Endodermal cell (in vitro differentiated cells): ENCODE data around the gene PAFAH1B1. TPM values are rescaled to one million over a fixed set of nuclear protein-coding genes. Genes with fewer than 3 reads are reported as not detected.

ENCODE experiments used
- DNase-seq: peaks from one replicate; pipeline ENCODE4 v3.0.0-alpha.2; 2017
- H3K27ac ChIP-seq: 2 replicates; pipeline ENCODE4 v1.5.1; 2013; ENCODE audit warnings: mild to moderate bottlenecking, low read depth, low read length, moderate library complexity
- H3K27me3 ChIP-seq: 2 replicates; pipeline ENCODE4 v1.6.1; 2013; ENCODE audit warnings: mild to moderate bottlenecking, low read length, moderate library complexity; ENCODE audit not compliant: insufficient read depth, control insufficient read depth, poor library complexity, severe bottlenecking
- H3K36me3 ChIP-seq: 2 replicates; pipeline ENCODE4 v1.7.0; 2013; ENCODE audit warnings: mild to moderate bottlenecking, low read length, moderate library complexity; ENCODE audit not compliant: control insufficient read depth, insufficient read depth
- H3K4me1 ChIP-seq: one replicate; pipeline ENCODE4 v1.7.0; 2013; ENCODE audit warnings: low read length; ENCODE audit not compliant: control insufficient read depth, insufficient read depth
- H3K4me3 ChIP-seq: 2 replicates; pipeline ENCODE4 v1.5.1; 2013; ENCODE audit warnings: mild to moderate bottlenecking, low read length, moderate library complexity
- H3K9ac ChIP-seq: 2 replicates; pipeline ENCODE4 v1.6.1; 2013; ENCODE audit warnings: mild to moderate bottlenecking, low read length, moderate library complexity; ENCODE audit not compliant: poor library complexity, severe bottlenecking; ENCODE audit errors: extremely low read depth
- H3K9me3 ChIP-seq: 2 replicates; pipeline ENCODE4 v1.6.1; 2013; ENCODE audit warnings: mild to moderate bottlenecking, low read length, moderate library complexity; ENCODE audit not compliant: control insufficient read depth
- H3K27ac Mint-ChIP-seq: 2 replicates; pipeline ENCODE4 v1.8.0; 2020; ENCODE audit warnings: mixed read lengths
- H3K27me3 Mint-ChIP-seq: 2 replicates; pipeline ENCODE4 v1.8.0; 2021; ENCODE audit warnings: mild to moderate bottlenecking, mixed read lengths; ENCODE audit not compliant: insufficient read depth
- H3K36me3 Mint-ChIP-seq: 2 replicates; pipeline ENCODE4 v1.8.0; 2020; ENCODE audit warnings: low read depth, mixed read lengths
- H3K4me1 Mint-ChIP-seq: 2 replicates; pipeline ENCODE4 v1.8.0; 2020; ENCODE audit warnings: mixed read lengths
- H3K4me3 Mint-ChIP-seq: 2 replicates; pipeline ENCODE4 v1.8.0; 2020; ENCODE audit warnings: mild to moderate bottlenecking, moderate library complexity, mixed read lengths
- H3K9me3 Mint-ChIP-seq: 2 replicates; pipeline ENCODE4 v1.8.0; 2020; ENCODE audit warnings: mild to moderate bottlenecking, mixed read lengths
- CTCF ChIP-seq: fragments of 200-600 bp; sonication (generic); conservative IDR thresholded peaks from 2 replicates; pipeline ENCODE4 v1.5.0; 2021; ENCODE audit warnings: antibody characterized with exemption, mild to moderate bottlenecking
- WGBS, 2 experiments: methylation state at CpG; one replicate each; pipeline versions ENCODE4 v1.1.5 to v1.1.7; 2013; ENCODE audit warnings: missing lambda C conversion rate in 2 of 2, mixed read lengths in 1 of 2; ENCODE audit not compliant: insufficient coverage in 1 of 2, insufficient read length in 1 of 2; 5-methylcytosine and 5-hydroxymethylcytosine counted together
- total RNA-seq, 2 donors: library from RNA; stranded (reverse); fragmentation: NEBNext Ultra II Directional in 1 of 2; extraction: Animal tissue kit (Norgen Biotek cat#: 25700) in 1 of 2; gene quantifications; 2 replicates in 1 of 2; 3 replicates in 1 of 2; pipeline ENCODE4 v1.2.1, GENCODE V29; 2021

Gene PAFAH1B1
- total RNA-seq, 2 donors from 2014 or later: 157 to 200 TPM

- H3K27me3 Mint-ChIP-seq: peaks cover 3% of the 10 kb centered on the region
Measured at GRCh38 chr17:2582493-2582892, 11.0 kb upstream of the PAFAH1B1 start.

GRCh38 chr17:2591040-2591640 lies 2.3 kb upstream of the PAFAH1B1 start:
- no peak overlapping the region for H3K27ac ChIP-seq
- no peak for TF ChIP-seq CTCF
- 91 to 97% methylated on average over 9 to 16 of the region's 16 CpGs for WGBS, 2 experiments
- H3K4me3 ChIP-seq: no peak overlapping the region
- H3K27me3 ChIP-seq: no peaks in the 10 kb centered on the region
- no peaks in the 10 kb centered on the region for H3K4me1 ChIP-seq
- Mint-ChIP-seq H3K4me3 (no peak overlapping the region), H3K36me3 (no peaks in the 10 kb centered on the region), H3K27me3 (peaks cover 9% of the 10 kb centered on the region), H3K4me1 (peaks cover 14% of the 10 kb centered on the region), H3K9me3 (no peaks in the 10 kb centered on the region), H3K27ac (no peak overlapping the region)
- H3K9me3 ChIP-seq: no peaks in the 10 kb centered on the region
- no peak overlapping the region for H3K9ac ChIP-seq
- peak; percentile 41 for DNase-seq
- H3K36me3 ChIP-seq: peaks cover 3% of the 10 kb centered on the region

More at GRCh38 chr17:2582493-2582892, 11.0 kb upstream of the PAFAH1B1 start:
- no peaks in the 10 kb centered on the region for H3K36me3 ChIP-seq
- peaks cover 3% of the 10 kb centered on the region for H3K9me3 Mint-ChIP-seq
- H3K27me3 ChIP-seq: no peaks in the 10 kb centered on the region
- H3K27ac Mint-ChIP-seq: no peak overlapping the region
- H3K4me3 Mint-ChIP-seq: no peak overlapping the region
- no peaks in the 10 kb centered on the region for H3K9me3 ChIP-seq
- no peak for TF ChIP-seq CTCF
- H3K4me1 ChIP-seq: peaks cover 6% of the 10 kb centered on the region
- peaks cover 10% of the 10 kb centered on the region for H3K4me1 Mint-ChIP-seq
- 85 to 96% methylated on average over 12 to 18 of the region's 18 CpGs for WGBS, 2 experiments
- H3K36me3 Mint-ChIP-seq: no peaks in the 10 kb centered on the region
- H3K4me3 ChIP-seq: no peak overlapping the region
- no peak overlapping the region for H3K9ac ChIP-seq
- no peak overlapping the region for H3K27ac ChIP-seq
- peak; percentile 13 for DNase-seq

GRCh38 chr17:2593821-2594721 lies 617 bp downstream of the PAFAH1B1 start:
- H3K27ac Mint-ChIP-seq: peak overlapping the region; percentile 89

More at GRCh38 chr17:2593821-2594721, 617 bp downstream of the PAFAH1B1 start:
- Histone ChIP-seq H3K27me3 (no peaks in the 10 kb centered on the region), H3K27ac (peak overlapping the region; percentile 99), H3K4me1 (no peaks in the 10 kb centered on the region), H3K4me3 (peak overlapping the region; percentile 100), H3K9ac (peak overlapping the region; percentile 93), H3K9me3 (no peaks in the 10 kb centered on the region), H3K36me3 (peaks cover 3% of the 10 kb centered on the region)
- TF ChIP-seq CTCF: no peak
- DNase-seq: peak; percentile 95
- 0% methylated on average over 11 to 70 of the region's 80 CpGs for WGBS, 2 experiments
- H3K9me3 Mint-ChIP-seq: no peaks in the 10 kb centered on the region
- H3K36me3 Mint-ChIP-seq: peaks cover 2% of the 10 kb centered on the region
- H3K4me1 Mint-ChIP-seq: peaks cover 30% of the 10 kb centered on the region
- peak overlapping the region; percentile 80 for H3K4me3 Mint-ChIP-seq
- peaks cover under 1% of the 10 kb centered on the region for H3K27me3 Mint-ChIP-seq
